SK-N-MC (cell line): ENCODE results near the gene C4orf54.

Experiments
- DNase-seq: peaks from one replicate; pipeline ENCODE4 v3.0.0-alpha.2; 2011; ENCODE audit warnings: low read depth, low spot score
- H3K27ac ChIP-seq: fragments of 200-600 bp; sonication (generic); 2 replicates; pipeline ENCODE4 v1.5.1; 2016; ENCODE audit warnings: mixed run types
- H3K36me3 ChIP-seq: fragments of 200-600 bp; sonication (generic); 2 replicates; pipeline ENCODE4 v1.6.1; 2017; ENCODE audit warnings: antibody characterized with exemption, low read length, mixed read lengths; ENCODE audit not compliant: insufficient read depth
- H3K4me3 ChIP-seq: fragments of 200-600 bp; sonication (generic); 2 replicates; pipeline ENCODE4 v1.5.1; 2016
- H3K9ac ChIP-seq: fragments of 200-600 bp; sonication (generic); 2 replicates; pipeline ENCODE4 v1.8.0; 2017; ENCODE audit warnings: mixed run types, mixed read lengths; ENCODE audit not compliant: insufficient read length
- H3K9me3 ChIP-seq: fragments of 200-600 bp; sonication (generic); 2 replicates; pipeline ENCODE4 v1.6.1; 2017; ENCODE audit warnings: low read depth, mild to moderate bottlenecking, antibody characterized with exemption, low read length, moderate library complexity, mixed read lengths
- EZH2 ChIP-seq: fragments of 200-600 bp; sonication (generic); IDR thresholded peaks from one replicate; pipeline ENCODE4 v1.6.1; 2017; ENCODE audit warnings: antibody characterized with exemption
- FOXP2 ChIP-seq: optimal IDR thresholded peaks from 2 replicates; pipeline ENCODE3; 2011; ENCODE audit warnings: mild to moderate bottlenecking, moderate library complexity; ENCODE audit not compliant: insufficient read depth; ENCODE audit errors: extremely low read length, control extremely low read depth
- POLR2AphosphoS5 ChIP-seq: IDR thresholded peaks from 2 replicates; pipeline ENCODE4 v1.6.1; 2012; ENCODE audit warnings: mild to moderate bottlenecking, low read depth, low read length, borderline replicate concordance

Gene C4orf54

DNA sequence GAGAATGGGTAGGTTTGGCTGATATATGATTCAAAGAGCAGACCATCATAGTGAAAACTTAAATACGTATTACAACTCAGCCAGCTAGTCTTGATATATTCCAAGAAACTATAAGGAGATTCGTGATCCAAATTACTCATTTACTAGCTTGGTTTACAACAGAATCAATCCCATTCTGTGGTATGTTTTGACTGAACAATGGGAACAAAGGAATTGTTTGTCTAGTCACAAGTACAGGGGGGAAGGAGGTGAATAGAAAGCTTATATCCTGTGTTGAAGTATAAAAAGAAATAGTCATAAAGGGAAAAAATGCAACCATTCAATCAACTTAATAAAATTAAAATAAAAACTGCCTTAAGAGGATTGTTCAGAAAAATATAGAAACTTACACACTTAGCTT lies 17.0 kb downstream of the C4orf54 start:
- Histone ChIP-seq H3K36me3 (no peaks in the 10 kb centered on the region), H3K27ac (no peak overlapping the region), H3K4me3 (no peak overlapping the region), H3K9me3 (no peaks in the 10 kb centered on the region), H3K9ac (no peak overlapping the region)
- TF ChIP-seq POLR2AphosphoS5 = no peak
- no peak for TF ChIP-seq FOXP2
- no peak for TF ChIP-seq EZH2
- DNase-seq = no peak

DNA sequence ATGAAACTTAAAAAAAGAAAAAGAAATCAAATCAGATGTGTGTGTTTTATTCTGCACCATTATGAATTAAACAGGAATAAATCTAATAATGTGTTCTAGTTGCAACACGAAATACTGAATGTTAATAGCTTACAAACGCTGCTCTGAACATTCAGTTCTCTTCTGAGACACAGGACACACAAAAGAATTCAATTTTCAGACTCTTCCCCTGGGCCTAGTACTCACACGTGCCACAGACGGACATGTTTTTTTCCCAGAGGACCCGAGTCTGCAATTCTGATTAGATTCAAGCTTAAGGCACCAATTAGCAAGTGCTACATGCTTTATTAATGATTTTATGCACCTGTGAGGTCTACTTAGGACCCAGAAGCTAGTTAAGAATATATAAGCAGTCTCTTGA lies 20.5 kb downstream of the C4orf54 start:
- DNase-seq = no peak
- Histone ChIP-seq H3K4me3 (no peak overlapping the region), H3K27ac (no peak overlapping the region), H3K9me3 (no peaks in the 10 kb centered on the region), H3K36me3 (no peaks in the 10 kb centered on the region), H3K9ac (no peak overlapping the region)
- TF ChIP-seq FOXP2 (no peak), POLR2AphosphoS5 (no peak), EZH2 (no peak)

- no peak overlapping the region for H3K4me3 ChIP-seq
- H3K27ac ChIP-seq = no peak overlapping the region
- no peak for TF ChIP-seq FOXP2
- TF ChIP-seq POLR2AphosphoS5 = no peak
- TF ChIP-seq EZH2 = no peak
- no peaks in the 10 kb centered on the region for H3K9me3 ChIP-seq
- H3K36me3 ChIP-seq = no peaks in the 10 kb centered on the region
- no peak overlapping the region for H3K9ac ChIP-seq
- DNase-seq = no peak
These were observed 21.2 kb downstream of the C4orf54 start for GRCh38 chr4:99636422-99636821.

- no peak for DNase-seq
- TF ChIP-seq POLR2AphosphoS5 = no peak
- TF ChIP-seq EZH2 = no peak
- TF ChIP-seq FOXP2 = no peak
- Histone ChIP-seq H3K36me3 (no peaks in the 10 kb centered on the region), H3K9me3 (no peaks in the 10 kb centered on the region), H3K4me3 (no peak overlapping the region), H3K27ac (no peak overlapping the region), H3K9ac (no peak overlapping the region)
These were observed 22.0 kb downstream of the C4orf54 start for GRCh38 chr4:99635601-99636000.

- Histone ChIP-seq H3K4me3 (no peak overlapping the region), H3K9me3 (no peaks in the 10 kb centered on the region), H3K9ac (no peak overlapping the region), H3K36me3 (no peaks in the 10 kb centered on the region), H3K27ac (no peak overlapping the region)
- DNase-seq = no peak
- TF ChIP-seq FOXP2 (no peak), POLR2AphosphoS5 (no peak), EZH2 (no peak)
These were observed 22.8 kb downstream of the C4orf54 start for GRCh38 chr4:99634742-99635360.

- Histone ChIP-seq H3K36me3 (no peaks in the 10 kb centered on the region), H3K9me3 (no peaks in the 10 kb centered on the region), H3K27ac (no peak overlapping the region), H3K9ac (no peak overlapping the region), H3K4me3 (no peak overlapping the region)
- TF ChIP-seq FOXP2 (no peak), POLR2AphosphoS5 (no peak), EZH2 (no peak)
- DNase-seq = no peak
These were observed 23.9 kb downstream of the C4orf54 start for GRCh38 chr4:99633772-99634171.

- H3K36me3 ChIP-seq = no peaks in the 10 kb centered on the region
- no peak overlapping the region for H3K9ac ChIP-seq
- H3K9me3 ChIP-seq = no peaks in the 10 kb centered on the region
- H3K27ac ChIP-seq = no peak overlapping the region
- no peak overlapping the region for H3K4me3 ChIP-seq
- no peak for TF ChIP-seq EZH2
- TF ChIP-seq FOXP2 = no peak
- no peak for TF ChIP-seq POLR2AphosphoS5
- no peak for DNase-seq
These were observed 26.7 kb downstream of the C4orf54 start for GRCh38 chr4:99630857-99631360.

DNA sequence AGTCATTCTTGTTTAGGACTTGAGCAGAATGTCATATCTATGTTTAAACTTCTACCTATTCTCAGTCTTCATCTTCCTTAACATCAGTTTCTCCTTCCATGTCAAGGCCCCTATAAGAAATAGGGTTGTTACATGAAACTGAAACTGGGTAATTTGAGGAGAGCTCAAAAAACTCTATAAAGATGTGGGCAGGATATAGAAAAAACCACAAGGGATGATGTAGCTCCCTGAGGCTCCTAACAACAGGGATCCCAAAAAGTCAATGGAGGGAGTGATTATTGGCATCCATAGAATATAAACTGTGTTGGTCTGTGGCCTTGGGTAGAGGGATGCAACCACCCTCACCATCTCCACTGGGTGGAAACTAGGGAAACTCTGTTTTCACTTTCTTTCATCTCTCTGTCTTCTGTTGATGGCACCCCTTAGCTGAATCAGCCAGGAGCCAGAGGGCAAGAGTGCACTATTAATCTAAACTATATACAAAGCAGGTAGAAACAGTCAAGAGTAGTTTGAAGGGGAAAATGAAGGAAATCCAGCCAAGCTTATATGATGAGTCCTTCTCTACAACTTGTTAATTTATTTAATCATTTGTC lies 27.6 kb downstream of the C4orf54 start:
- H3K36me3 ChIP-seq = no peaks in the 10 kb centered on the region
- H3K4me3 ChIP-seq = no peak overlapping the region
- no peak overlapping the region for H3K9ac ChIP-seq
- DNase-seq = no peak
- TF ChIP-seq POLR2AphosphoS5 (no peak), FOXP2 (no peak), EZH2 (no peak)
- no peaks in the 10 kb centered on the region for H3K9me3 ChIP-seq
- H3K27ac ChIP-seq = no peak overlapping the region

GRCh38 chr4:99628040-99628439 lies 29.6 kb downstream of the C4orf54 start:
- H3K9ac ChIP-seq = no peak overlapping the region
- H3K27ac ChIP-seq = no peak overlapping the region
- no peak overlapping the region for H3K4me3 ChIP-seq
- no peak for DNase-seq
- H3K36me3 ChIP-seq = no peaks in the 10 kb centered on the region
- TF ChIP-seq POLR2AphosphoS5 (no peak), FOXP2 (no peak), EZH2 (no peak)
- H3K9me3 ChIP-seq = no peaks in the 10 kb centered on the region
